H1 (cell line): ENCODE measurements around the gene RASAL1. TPM values are rescaled to one million over a fixed set of nuclear protein-coding genes. Genes with fewer than 3 reads are reported as not detected.

Source experiments
- CTCF ChIA-PET: fragments of 300-600 bp; sonication (Branson Sonifier 250); formaldehyde crosslinking; loops from one replicate; lab custom pipeline; 2021; ENCODE audit not compliant: partially characterized antibody; lab: Charles Lee
- POLR2A ChIA-PET: fragments of 300-600 bp; sonication (Branson Sonifier 250); formaldehyde crosslinking; loops from one replicate; lab custom pipeline; 2021; ENCODE audit warnings: inconsistent platforms; ENCODE audit not compliant: partially characterized antibody; lab: Charles Lee
- DNase-seq, 2 experiments: peaks; one replicate each; pipeline versions ENCODE4 v3.0.0 to v3.0.0-alpha.2; 2010 to 2022; ENCODE audit warnings: low spot score in 2 of 2, low read depth in 1 of 2, mixed read lengths in 1 of 2
- FAIRE-seq: peaks from 2 replicates; lab custom pipeline; 2011; peaks lifted over from hg19 to GRCh38; lab: Jason Lieb, UNC
- H2AFZ ChIP-seq: 2 replicates; pipeline ENCODE4 v1.8.1; 2012; ENCODE audit warnings: low read length, inconsistent platforms
- H2AK5ac ChIP-seq: 2 replicates; pipeline ENCODE4 v1.6.1; 2013; ENCODE audit warnings: low read depth, low read length
- H2BK120ac ChIP-seq: replicated peaks from 2 replicates; pipeline ENCODE3; 2013; ENCODE audit warnings: low read depth, low read length, inconsistent platforms
- H2BK12ac ChIP-seq: 2 replicates; pipeline ENCODE4 v1.6.1; 2013; ENCODE audit warnings: low read depth, low read length
- H2BK15ac ChIP-seq: 2 replicates; pipeline ENCODE4 v1.6.1; 2013; ENCODE audit warnings: low read length
- H2BK20ac ChIP-seq: 2 replicates; pipeline ENCODE4 v1.6.1; 2013; ENCODE audit warnings: low read length
- H2BK5ac ChIP-seq: 2 replicates; pipeline ENCODE4 v1.6.1; 2013; ENCODE audit warnings: low read depth, low read length
- H3K14ac ChIP-seq: 2 replicates; pipeline ENCODE4 v1.6.1; 2013; ENCODE audit warnings: inconsistent platforms; ENCODE audit not compliant: insufficient read length
- H3K18ac ChIP-seq: 2 replicates; pipeline ENCODE4 v1.6.1; 2013; ENCODE audit warnings: low read length; ENCODE audit errors: extremely low read depth
- H3K23ac ChIP-seq: 2 replicates; pipeline ENCODE4 v1.6.1; 2013; ENCODE audit warnings: inconsistent platforms; ENCODE audit not compliant: insufficient read length
- H3K23me2 ChIP-seq: 2 replicates; pipeline ENCODE4 v1.6.1; 2013; ENCODE audit warnings: low read depth, low read length
- H3K27ac ChIP-seq: 2 replicates; pipeline ENCODE4 v1.6.1; 2011; ENCODE audit warnings: low read depth, low read length, inconsistent platforms
- H3K27me3 ChIP-seq, 4 experiments: replicated peaks in 1 of 4; 1 replicate in 1 of 4; 2 replicates in 3 of 4; pipeline versions ENCODE4 v1.6.1 to v1.8.1; 2011 to 2013; ENCODE audit warnings: low read length in 3 of 4, mild to moderate bottlenecking in 3 of 4, inconsistent platforms in 2 of 4, mixed read lengths in 2 of 4, moderate library complexity in 1 of 4; ENCODE audit not compliant: control insufficient read depth in 3 of 4, insufficient read depth in 3 of 4; ENCODE audit errors: extremely low read depth in 1 of 4
- H3K36me3 ChIP-seq, 4 experiments: 2 replicates each; pipeline versions ENCODE4 v1.6.1 to v1.8.1; 2011 to 2013; ENCODE audit warnings: mild to moderate bottlenecking in 4 of 4, low read length in 3 of 4, moderate library complexity in 2 of 4, control low read depth in 1 of 4, inconsistent platforms in 1 of 4; ENCODE audit not compliant: insufficient read depth in 4 of 4, control insufficient read depth in 2 of 4
- H3K4ac ChIP-seq: replicated peaks from 2 replicates; pipeline ENCODE3; 2013; ENCODE audit warnings: low read length, low read depth, mixed read lengths, inconsistent platforms; ENCODE audit not compliant: insufficient read length
- H3K4me1 ChIP-seq, 4 experiments: replicated peaks in 1 of 4; 1 replicate in 1 of 4; 2 replicates in 3 of 4; pipeline versions ENCODE4 v1.6.1 to v1.8.1; 2011 to 2013; ENCODE audit warnings: low read length in 3 of 4, inconsistent platforms in 2 of 4, mixed read lengths in 1 of 4; ENCODE audit not compliant: insufficient read depth in 4 of 4, control insufficient read depth in 3 of 4
- H3K4me2 ChIP-seq, 2 experiments: 2 replicates each; pipeline versions ENCODE4 v1.6.1 to v1.8.1; 2011 to 2013; ENCODE audit warnings: low read depth in 2 of 2, low read length in 2 of 2, control low read depth in 1 of 2, inconsistent platforms in 1 of 2, mild to moderate bottlenecking in 1 of 2; ENCODE audit not compliant: insufficient read depth in 1 of 2
- H3K4me3 ChIP-seq, 4 experiments: fragments of 200-600, 300-600 bp in 1 of 4; sonication (generic), shearing (Covaris generic), sonication (Bioruptor Twin) in 1 of 4; 2 replicates each; pipeline versions ENCODE4 v1.5.1 to v1.8.1; 2011 to 2016; ENCODE audit warnings: low read length in 4 of 4, low read depth in 3 of 4, control low read depth in 2 of 4, inconsistent platforms in 2 of 4, mild to moderate bottlenecking in 2 of 4, mixed read lengths in 1 of 4, moderate library complexity in 1 of 4; ENCODE audit not compliant: insufficient read depth in 2 of 4; ENCODE audit errors: extremely low read depth in 1 of 4
- H3K56ac ChIP-seq: replicated peaks from 2 replicates; pipeline ENCODE3; 2013; ENCODE audit warnings: low read depth, mild to moderate bottlenecking, mixed read lengths, low read length, inconsistent platforms; ENCODE audit not compliant: insufficient read length
- H3K79me1 ChIP-seq: 2 replicates; pipeline ENCODE4 v1.6.1; 2013; ENCODE audit warnings: low read depth, low read length, control low read depth
- H3K79me2 ChIP-seq, 2 experiments: 2 replicates each; pipeline versions ENCODE4 v1.6.1 to v1.8.1; 2012 to 2013; ENCODE audit warnings: low read length in 2 of 2, mild to moderate bottlenecking in 2 of 2, inconsistent platforms in 1 of 2; ENCODE audit not compliant: insufficient read depth in 2 of 2, control insufficient read depth in 1 of 2
- H3K9ac ChIP-seq, 4 experiments: replicated peaks in 1 of 4; 1 replicate in 1 of 4; 2 replicates in 3 of 4; pipeline versions ENCODE4 v1.6.1 to v1.8.1; 2011 to 2013; ENCODE audit warnings: low read depth in 3 of 4, low read length in 3 of 4, control low read depth in 2 of 4, mild to moderate bottlenecking in 2 of 4, moderate library complexity in 2 of 4, inconsistent platforms in 1 of 4; ENCODE audit errors: extremely low read depth in 1 of 4
- H3K9me3 ChIP-seq, 2 experiments: 2 replicates each; pipeline versions ENCODE4 v1.6.1 to v1.8.1; 2012 to 2013; ENCODE audit warnings: mild to moderate bottlenecking in 2 of 2, moderate library complexity in 2 of 2, control low read depth in 1 of 2, inconsistent platforms in 1 of 2, low read depth in 1 of 2, low read length in 1 of 2, mixed read lengths in 1 of 2; ENCODE audit not compliant: insufficient read depth in 2 of 2
- H4K20me1 ChIP-seq, 2 experiments: replicated peaks in 1 of 2; 2 replicates each; pipeline versions ENCODE3 to v1.8.1; 2011 to 2013; ENCODE audit warnings: inconsistent platforms in 2 of 2, low read length in 2 of 2, mild to moderate bottlenecking in 1 of 2; ENCODE audit not compliant: insufficient read depth in 2 of 2, control insufficient read depth in 1 of 2
- H4K5ac ChIP-seq: 2 replicates; pipeline ENCODE4 v1.6.1; 2013; ENCODE audit warnings: low read length, low read depth, mixed read lengths, inconsistent platforms; ENCODE audit not compliant: insufficient read length
- H4K8ac ChIP-seq: 2 replicates; pipeline ENCODE4 v1.8.0; 2013; ENCODE audit warnings: mild to moderate bottlenecking, moderate library complexity, low read length, inconsistent platforms; ENCODE audit not compliant: insufficient read depth; ENCODE audit errors: extremely low read depth
- H4K91ac ChIP-seq: replicated peaks from 2 replicates; pipeline ENCODE3; 2013; ENCODE audit warnings: low read length, mixed read lengths, inconsistent platforms; ENCODE audit not compliant: insufficient read length
- CHD2 ChIP-seq: IDR thresholded peaks from 2 replicates; pipeline ENCODE4 v1.6.1; 2012; ENCODE audit warnings: low read length, improper control_type of control experiment
- TAF7 ChIP-seq: optimal IDR thresholded peaks from 2 replicates; pipeline ENCODE3; 2011; ENCODE audit warnings: low read depth, mild to moderate bottlenecking, inconsistent platforms, low read length, moderate library complexity, borderline replicate concordance
- WGBS, 2 experiments: shearing (Covaris generic) in 1 of 2; methylation state at CpG; one replicate each; pipeline versions ENCODE4 v1.1.6 to v1.1.7; 2013 to 2015; ENCODE audit warnings: low lambda C conversion rate in 2 of 2, mixed read lengths in 2 of 2, inconsistent platforms in 1 of 2, low coverage in 1 of 2, missing lambda C conversion rate in 1 of 2; ENCODE audit not compliant: insufficient replicate concordance in 2 of 2, insufficient coverage in 1 of 2, insufficient read length in 1 of 2; ENCODE audit errors: extremely low coverage in 1 of 2, missing lambda C conversion rate in 1 of 2; 5-methylcytosine and 5-hydroxymethylcytosine counted together
- polyA plus RNA-seq, 7 experiments: library from polyadenylated mRNA; depleted of rRNA in 3 of 7; stranded (reverse) in 5 of 7; unstranded in 2 of 7; fragments of >200 nt in 5 of 7; fragments of 200-250 nt in 2 of 7; gene quantifications; 1 replicate in 5 of 7; 2 replicates in 1 of 7; 4 replicates in 1 of 7; pipeline versions ENCODE4 v1.2.1 to v1.2.3, GENCODE V29; 2011 to 2013; ENCODE audit warnings: missing spikeins in 2 of 7, mixed read lengths in 2 of 7
- total RNA-seq: library from RNA; stranded (reverse); fragmentation: NEBNext Ultra II Directional; extraction: Animal tissue kit (Norgen Biotek cat#: 25700); gene quantifications from 2 replicates; pipeline ENCODE4 v1.2.1, GENCODE V29; 2021

The RASAL1 gene
- total and polyA plus RNA-seq, 2 of the 8 experiments (the other 6 are each of a cell fraction or from before 2014, with no cell fraction given) = 3.7 to 5.0 TPM

DNA sequence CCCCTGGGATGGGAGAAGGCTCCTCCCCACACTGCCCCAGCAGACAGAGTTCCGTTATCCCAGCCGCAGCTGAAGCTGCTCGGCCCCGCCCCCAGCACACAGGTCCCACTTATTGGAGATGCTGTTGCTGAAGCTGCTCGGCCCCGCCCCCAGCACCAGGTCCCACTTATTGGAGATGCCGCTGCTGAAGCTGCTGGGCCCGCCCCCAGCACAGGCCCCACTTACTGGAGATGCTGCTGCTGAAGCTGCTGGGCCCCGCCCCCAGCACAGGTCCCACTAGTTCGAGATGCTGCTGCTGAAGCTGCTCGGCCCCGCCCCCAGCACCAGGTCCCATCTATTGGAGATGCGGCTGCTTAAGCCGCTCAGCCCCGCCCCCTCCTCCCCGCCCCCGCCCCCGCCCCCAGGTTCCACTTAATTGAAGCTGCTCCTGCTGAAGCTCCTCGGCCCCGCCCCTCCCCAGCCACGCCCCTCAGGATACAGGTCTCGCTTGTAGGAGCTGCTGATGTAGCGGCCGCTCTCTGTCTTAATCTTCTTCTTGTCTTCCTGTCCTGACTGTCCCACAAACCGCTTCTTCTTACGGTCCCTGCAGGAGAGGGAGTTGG lies 26.0 kb upstream of the RASAL1 start:
- Histone ChIP-seq H3K9me3 (no peaks in the 10 kb centered on the region), H2BK12ac (no peak overlapping the region), H4K91ac (no peak overlapping the region), H3K36me3 (peaks cover 19 to 45% (median 40%) of the 10 kb centered on the region in 4 experiments; a peak in 7 of 8 replicates), H2BK120ac (no peak overlapping the region), H3K4ac (no peak overlapping the region), H3K4me2 (peak overlapping the region; percentile 18 to 37; a peak in 2 of 4 replicates), H2BK20ac (no peak overlapping the region), H3K4me3 (no peak overlapping the region), H3K4me1 (peaks cover 5 to 13% (median 9%) of the 10 kb centered on the region in 4 experiments), H3K79me2 (no peaks in the 10 kb centered on the region), H4K5ac (no peak overlapping the region), H3K79me1 (no peaks in the 10 kb centered on the region; the same call in none of the 2 replicates), H3K56ac (no peak overlapping the region), H4K20me1 (peaks cover 17 to 20% of the 10 kb centered on the region in 2 experiments), H2AK5ac (no peak overlapping the region), H4K8ac (no peak overlapping the region; the same call in 1 of the 2 replicates), H3K18ac (no peak overlapping the region), H3K9ac (no peak overlapping the region), H2BK5ac (no peak overlapping the region), H2BK15ac (no peak overlapping the region), H3K27me3 (no peaks in the 10 kb centered on the region)
- POLR2A ChIA-PET = interaction anchor here (0.9 to 4.3 kb wide), 7 partner anchors 9 to 47 kb away, joined by 3 to 28 read pairs (median 4); partner anchors contain the start of genes CFAP73, DDX54 and RITA1
- CTCF ChIA-PET = interaction anchor here (0.9 to 11.2 kb wide), 7 partner anchors 9 to 113 kb away, joined by 3 to 114 read pairs (median 7); partner anchors contain the start of gene RASAL1
- TF ChIP-seq CHD2 (0 out of 2 replicates have a peak, but pooled peaks have one; percentile 12), TAF7 (no peak)
- TF ChIP-seq, all 59 proteins: peak for 1
- 0 out of 2 replicates have a peak, but pooled peaks cover 3% of the 10 kb centered on the region for H3K23me2 ChIP-seq
- no peak overlapping the region for H3K27ac ChIP-seq
- no peak overlapping the region for H2AFZ ChIP-seq
- DNase-seq (peak; percentile 95 to 98), FAIRE-seq (peak; percentile 77)
- no peak overlapping the region for H3K14ac ChIP-seq
- WGBS, 2 experiments = 22% methylated on average over 8 of the region's 26 CpGs; no CpG with 5 or more reads in 1 of the 2 experiments
- no peak overlapping the region for H3K23ac ChIP-seq
